K562 (cell line): Measurements from ENCODE around the gene LRRC7. TPM values are rescaled to one million over a fixed set of nuclear protein-coding genes. Genes with fewer than 3 reads are reported as not detected.

ENCODE experiments used
- ATAC-seq: fragments of 200-7000 bp; cut with Tn5 transposase; 3 replicates; pipeline ENCODE4 v1.9.1; 2020; ENCODE audit warnings: moderate library complexity
- BruUV-seq: library from RNA; stranded (reverse); fragments of 400-500 nt; replicated peaks from 2 replicates; lab custom pipeline; 2021; lab: Mats Ljungman, UMichigan
- CTCF ChIA-PET: fragments of 300-600 bp; formaldehyde crosslinking; extraction: SDS; loops from one replicate; lab custom pipeline; 2021; ENCODE audit warnings: low intra/inter-chr PET ratio; lab: Yijun Ruan, JAX
- POLR2A ChIA-PET: fragments of 300-600, 350-650 bp; sonication (Branson Sonifier 250); formaldehyde crosslinking; extraction: SDS; loops from one replicate; lab custom pipeline; 2021; ENCODE audit warnings: antibody characterized with exemption, inconsistent platforms; lab: Yijun Ruan, JAX
- DNase-seq, 4 experiments: peaks; one replicate each; pipeline versions ENCODE4 v3.0.0 to v3.0.0-alpha.2; 2011 to 2018; ENCODE audit warnings: low spot score in 3 of 4, mixed read lengths in 3 of 4; ENCODE audit errors: extremely low read depth in 1 of 4
- FAIRE-seq: peaks from 2 replicates; lab custom pipeline; 2011; peaks lifted over from hg19 to GRCh38; lab: Jason Lieb, UNC
- H2AFZ ChIP-seq: 2 replicates; pipeline ENCODE4 v1.6.0; 2011; ENCODE audit warnings: low read depth, low read length, control low read depth, inconsistent platforms
- H3K27ac ChIP-seq: fragments of 200-600 bp; 3 replicates; pipeline ENCODE4 v1.8.0; 2011; ENCODE audit warnings: low read depth, mild to moderate bottlenecking, control low read depth, inconsistent platforms, low read length, moderate library complexity, mixed read lengths; ENCODE audit errors: extremely low read depth
- H3K27me3 ChIP-seq, 2 experiments: fragments of 300-600 bp in 1 of 2; 2 replicates in 1 of 2; 3 replicates in 1 of 2; pipeline versions ENCODE4 v1.6.0 to v1.8.0; 2011; ENCODE audit warnings: inconsistent platforms in 2 of 2, low read length in 2 of 2, mild to moderate bottlenecking in 1 of 2, mixed read lengths in 1 of 2, moderate library complexity in 1 of 2; ENCODE audit not compliant: control insufficient read depth in 2 of 2, insufficient read depth in 2 of 2
- H3K36me3 ChIP-seq: fragments of 300-600 bp; 3 replicates; pipeline ENCODE4 v1.8.0; 2011; ENCODE audit warnings: mild to moderate bottlenecking, low read length, inconsistent platforms; ENCODE audit not compliant: control insufficient read depth, insufficient read depth
- H3K4me1 ChIP-seq, 2 experiments: fragments of 200-600 bp in 1 of 2; replicated peaks in 1 of 2; 2 replicates in 1 of 2; 3 replicates in 1 of 2; pipeline versions ENCODE4 v1.5.1 to v1.8.0; 2011; ENCODE audit warnings: inconsistent platforms in 2 of 2, low read length in 2 of 2, mild to moderate bottlenecking in 1 of 2, mixed read lengths in 1 of 2, moderate library complexity in 1 of 2; ENCODE audit not compliant: control insufficient read depth in 2 of 2, insufficient read depth in 2 of 2
- H3K4me2 ChIP-seq: 2 replicates; pipeline ENCODE4 v1.6.1; 2011; ENCODE audit warnings: low read length, control low read depth, inconsistent platforms, mixed read lengths; ENCODE audit not compliant: insufficient read depth
- H3K4me3 ChIP-seq: fragments of 200-600 bp; sonication (generic), shearing (Covaris generic); 2 replicates; pipeline ENCODE4 v1.5.1; 2016; ENCODE audit warnings: control low read depth, inconsistent platforms
- H3K79me2 ChIP-seq: fragments of 200-600 bp; 3 replicates; pipeline ENCODE4 v1.8.0; 2011; ENCODE audit warnings: low read length, inconsistent platforms; ENCODE audit not compliant: control insufficient read depth, insufficient read depth
- H3K9ac ChIP-seq, 2 experiments: 2 replicates each; pipeline versions ENCODE4 v1.6.0 to v1.6.1; 2011; ENCODE audit warnings: low read depth in 2 of 2, low read length in 2 of 2, control low read depth in 1 of 2, inconsistent platforms in 1 of 2, mild to moderate bottlenecking in 1 of 2, mixed read lengths in 1 of 2; ENCODE audit not compliant: insufficient read depth in 1 of 2
- H3K9me1 ChIP-seq: one replicate; pipeline ENCODE4 v1.6.0; 2011; ENCODE audit warnings: inconsistent platforms, mild to moderate bottlenecking, low read length, moderate library complexity; ENCODE audit not compliant: control insufficient read depth, insufficient read depth
- H3K9me3 ChIP-seq: replicated peaks from 2 replicates; pipeline ENCODE4 v1.5.1; 2011; ENCODE audit warnings: low read depth, low read length, inconsistent platforms; ENCODE audit not compliant: control insufficient read depth, insufficient read depth
- H4K20me1 ChIP-seq: replicated peaks from 2 replicates; pipeline ENCODE4 v1.6.1; 2011; ENCODE audit warnings: low read length, inconsistent platforms, mixed read lengths; ENCODE audit not compliant: control insufficient read depth, insufficient read depth
- DACH1 ChIP-seq: fragments of 450-650 bp; IDR thresholded peaks from 2 replicates; pipeline ENCODE4 v1.6.1; 2018; ENCODE audit not compliant: partially characterized antibody
- FOXJ3 ChIP-seq: sonication (generic); formaldehyde crosslinking; IDR thresholded peaks from 2 replicates; pipeline ENCODE4 v1.4.0; 2020; ENCODE audit warnings: mild to moderate bottlenecking, missing genetic modification reagents
- NR2C2 ChIP-seq, 2 experiments: fragments of 200-800 bp in 1 of 2; sonication (Bioruptor generic) in 1 of 2; sonication (generic) in 1 of 2; formaldehyde crosslinking in 1 of 2; IDR thresholded peaks; 2 replicates each; pipeline versions ENCODE4 v1.6.1 to v1.8.0; 2016 to 2022; ENCODE audit warnings: mild to moderate bottlenecking in 1 of 2, missing compliant biosample characterization in 1 of 2, missing genetic modification characterization in 1 of 2, missing genetic modification reagents in 1 of 2
- SMC3 ChIP-seq: conservative IDR thresholded peaks from 2 replicates; pipeline ENCODE4 v1.6.1; 2011; ENCODE audit warnings: low read depth, low read length, improper control_type of control experiment; ENCODE audit not compliant: insufficient read depth
- SUPT5H ChIP-seq: fragments of 450-650 bp; IDR thresholded peaks from 2 replicates; pipeline ENCODE4 v1.6.1; 2016
- ZNF316 ChIP-seq: fragments of 450-650 bp; IDR thresholded peaks from 2 replicates; pipeline ENCODE4 v1.6.1; 2016
- in situ Hi-C: fragments of 300-500 bp; cut with MboI; formaldehyde crosslinking; loops from 4 replicates; pipeline ENCODE4 v1.15.0; 2018; ENCODE audit warnings: inconsistent platforms, mixed read lengths
- intact Hi-C: fragments of 100-400 bp; cut with micrococcal nuclease; formaldehyde crosslinking; loops from 2 replicates; pipeline ENCODE4 v1.14.2; 2022
- polyA plus RNA-seq, 8 experiments: library from polyadenylated mRNA; depleted of rRNA in 4 of 8; stranded (reverse) in 5 of 8; unstranded in 3 of 8; fragments of >200 nt; fragmentation: Nextera tagmentation in 2 of 8; fragmentation: Illumina TruSeq in 1 of 8; extraction: Ambion mirVana in 2 of 8; extraction: Trizol in 1 of 8; gene quantifications; 2 replicates each; pipeline versions ENCODE4 v1.2.1 to v1.2.3, GENCODE V29; 2011 to 2014; ENCODE audit warnings: inconsistent platforms in 1 of 8, missing spikeins in 1 of 8
- total RNA-seq, 7 experiments: library from RNA; depleted of rRNA in 6 of 7; stranded (reverse); fragments of >200 nt in 6 of 7; fragmentation: Illumina TruSeq in 2 of 7; extraction: Trizol in 2 of 7; gene quantifications; 2 replicates each; pipeline versions ENCODE4 v1.2.1 to v1.2.3, GENCODE V29; 2011 to 2021; ENCODE audit warnings: low replicate concordance in 1 of 7
- TF ChIP-seq, protein P1 (sequence below): fragments of 450-650 bp; IDR thresholded peaks from 2 replicates; pipeline ENCODE4 v1.6.1; 2018; ENCODE audit not compliant: partially characterized antibody

LRRC7 gene
- total and polyA plus RNA-seq, 9 of the 15 experiments (the other 6 are each of a cell fraction or from before 2014, with no cell fraction given): 0.09 to 0.94 (median 0.49) TPM

DNA sequence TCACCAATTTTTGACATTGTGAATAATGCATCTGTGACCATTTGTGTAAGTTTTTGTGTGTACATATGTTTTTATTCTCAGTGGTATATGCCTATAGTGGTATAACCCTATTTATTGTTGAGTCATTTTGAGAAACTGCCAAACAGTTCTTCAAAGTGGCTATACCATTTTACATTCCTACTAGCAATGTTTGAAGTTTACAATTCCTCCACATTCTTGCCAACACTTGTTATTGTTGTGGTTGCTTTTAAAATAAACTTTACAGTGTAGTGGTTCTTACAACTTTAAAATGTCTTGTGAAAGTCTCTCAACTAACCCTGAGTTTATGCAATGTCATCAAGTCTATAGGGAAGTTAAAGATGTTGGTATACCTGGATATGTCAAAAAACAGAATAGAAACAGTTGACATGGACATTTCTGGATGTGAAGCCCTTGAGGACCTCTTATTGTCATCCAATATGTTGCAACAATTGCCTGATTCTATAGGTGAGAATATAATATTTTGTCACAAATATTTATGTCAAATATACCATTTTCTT lies 418.2 kb downstream of the LRRC7 start:
- no peak overlapping the region for H3K4me2 ChIP-seq
- CTCF ChIA-PET: no interaction called here
- in situ Hi-C loops (no loop called here), intact Hi-C loops (no loop called here)
- no TSS peak for BruUV-seq
- ATAC-seq (no peak), FAIRE-seq (no peak), DNase-seq (no peak)
- no peak overlapping the region for H3K9ac ChIP-seq
- no peak overlapping the region for H2AFZ ChIP-seq
- no peaks in the 10 kb centered on the region for H3K9me3 ChIP-seq
- TF ChIP-seq NR2C2 (CRISPR knock-in tag; IDR thresholded peaks at IDR 0.05) (no peak), NR2C2 (tag; IDR thresholded peaks at IDR 0.05) (no peak), SUPT5H (no peak), DACH1 (no peak), SMC3 (no peak), ZNF316 (peak; percentile 48), FOXJ3 (no peak)
- TF ChIP-seq, protein P1, sequence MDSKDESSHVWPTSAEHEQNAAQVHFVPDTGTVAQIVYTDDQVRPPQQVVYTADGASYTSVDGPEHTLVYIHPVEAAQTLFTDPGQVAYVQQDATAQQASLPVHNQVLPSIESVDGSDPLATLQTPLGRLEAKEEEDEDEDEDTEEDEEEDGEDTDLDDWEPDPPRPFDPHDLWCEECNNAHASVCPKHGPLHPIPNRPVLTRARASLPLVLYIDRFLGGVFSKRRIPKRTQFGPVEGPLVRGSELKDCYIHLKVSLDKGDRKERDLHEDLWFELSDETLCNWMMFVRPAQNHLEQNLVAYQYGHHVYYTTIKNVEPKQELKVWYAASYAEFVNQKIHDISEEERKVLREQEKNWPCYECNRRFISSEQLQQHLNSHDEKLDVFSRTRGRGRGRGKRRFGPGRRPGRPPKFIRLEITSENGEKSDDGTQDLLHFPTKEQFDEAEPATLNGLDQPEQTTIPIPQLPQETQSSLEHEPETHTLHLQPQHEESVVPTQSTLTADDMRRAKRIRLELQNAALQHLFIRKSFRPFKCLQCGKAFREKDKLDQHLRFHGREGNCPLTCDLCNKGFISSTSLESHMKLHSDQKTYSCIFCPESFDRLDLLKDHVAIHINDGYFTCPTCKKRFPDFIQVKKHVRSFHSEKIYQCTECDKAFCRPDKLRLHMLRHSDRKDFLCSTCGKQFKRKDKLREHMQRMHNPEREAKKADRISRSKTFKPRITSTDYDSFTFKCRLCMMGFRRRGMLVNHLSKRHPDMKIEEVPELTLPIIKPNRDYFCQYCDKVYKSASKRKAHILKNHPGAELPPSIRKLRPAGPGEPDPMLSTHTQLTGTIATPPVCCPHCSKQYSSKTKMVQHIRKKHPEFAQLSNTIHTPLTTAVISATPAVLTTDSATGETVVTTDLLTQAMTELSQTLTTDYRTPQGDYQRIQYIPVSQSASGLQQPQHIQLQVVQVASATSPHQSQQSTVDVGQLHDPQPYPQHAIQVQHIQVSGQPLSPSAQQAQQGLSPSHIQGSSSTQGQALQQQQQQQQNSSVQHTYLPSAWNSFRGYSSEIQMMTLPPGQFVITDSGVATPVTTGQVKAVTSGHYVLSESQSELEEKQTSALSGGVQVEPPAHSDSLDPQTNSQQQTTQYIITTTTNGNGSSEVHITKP: peak; percentile 31
- no peaks in the 10 kb centered on the region for H3K9me1 ChIP-seq
- no peaks in the 10 kb centered on the region for H4K20me1 ChIP-seq
- H3K4me3 ChIP-seq: no peak overlapping the region
- H3K27me3 ChIP-seq: no peaks in the 10 kb centered on the region
- H3K4me1 ChIP-seq: no peaks in the 10 kb centered on the region
- POLR2A ChIA-PET: no interaction called here
- no peaks in the 10 kb centered on the region for H3K36me3 ChIP-seq
- H3K27ac ChIP-seq: no peak overlapping the region
- H3K79me2 ChIP-seq: no peaks in the 10 kb centered on the region
